ENCODE data around the gene COX4I2. TPM values are rescaled to one million over a fixed set of nuclear protein-coding genes. Genes with fewer than 3 reads are reported as not detected.

Gene COX4I2
- total and polyA plus RNA-seq, 2 of the 8 experiments (the other 6 are each of a cell fraction or from before 2014, with no cell fraction given), result 0.26 TPM; not detected in 1

DNA sequence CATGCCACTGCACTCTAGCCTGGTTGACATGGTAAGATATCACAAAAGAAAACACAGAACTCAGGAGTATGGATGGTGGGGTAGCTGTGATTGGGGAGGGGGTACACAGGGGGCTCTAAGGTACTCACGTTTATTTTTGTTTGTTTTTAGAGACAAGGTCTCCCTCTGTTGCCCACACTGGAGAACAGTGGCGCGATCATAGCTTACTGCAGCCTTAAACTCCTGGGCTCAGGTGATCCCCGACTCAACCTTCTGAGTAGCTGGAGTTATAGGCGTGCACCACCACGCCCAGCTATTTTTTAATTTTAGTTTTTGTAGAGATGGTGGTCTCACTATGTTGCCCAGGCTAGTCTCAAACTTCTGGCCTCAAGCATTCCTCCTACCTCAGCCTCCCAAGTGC lies 55.7 kb downstream of the COX4I2 start (continued):
- TF ChIP-seq, protein P1, sequence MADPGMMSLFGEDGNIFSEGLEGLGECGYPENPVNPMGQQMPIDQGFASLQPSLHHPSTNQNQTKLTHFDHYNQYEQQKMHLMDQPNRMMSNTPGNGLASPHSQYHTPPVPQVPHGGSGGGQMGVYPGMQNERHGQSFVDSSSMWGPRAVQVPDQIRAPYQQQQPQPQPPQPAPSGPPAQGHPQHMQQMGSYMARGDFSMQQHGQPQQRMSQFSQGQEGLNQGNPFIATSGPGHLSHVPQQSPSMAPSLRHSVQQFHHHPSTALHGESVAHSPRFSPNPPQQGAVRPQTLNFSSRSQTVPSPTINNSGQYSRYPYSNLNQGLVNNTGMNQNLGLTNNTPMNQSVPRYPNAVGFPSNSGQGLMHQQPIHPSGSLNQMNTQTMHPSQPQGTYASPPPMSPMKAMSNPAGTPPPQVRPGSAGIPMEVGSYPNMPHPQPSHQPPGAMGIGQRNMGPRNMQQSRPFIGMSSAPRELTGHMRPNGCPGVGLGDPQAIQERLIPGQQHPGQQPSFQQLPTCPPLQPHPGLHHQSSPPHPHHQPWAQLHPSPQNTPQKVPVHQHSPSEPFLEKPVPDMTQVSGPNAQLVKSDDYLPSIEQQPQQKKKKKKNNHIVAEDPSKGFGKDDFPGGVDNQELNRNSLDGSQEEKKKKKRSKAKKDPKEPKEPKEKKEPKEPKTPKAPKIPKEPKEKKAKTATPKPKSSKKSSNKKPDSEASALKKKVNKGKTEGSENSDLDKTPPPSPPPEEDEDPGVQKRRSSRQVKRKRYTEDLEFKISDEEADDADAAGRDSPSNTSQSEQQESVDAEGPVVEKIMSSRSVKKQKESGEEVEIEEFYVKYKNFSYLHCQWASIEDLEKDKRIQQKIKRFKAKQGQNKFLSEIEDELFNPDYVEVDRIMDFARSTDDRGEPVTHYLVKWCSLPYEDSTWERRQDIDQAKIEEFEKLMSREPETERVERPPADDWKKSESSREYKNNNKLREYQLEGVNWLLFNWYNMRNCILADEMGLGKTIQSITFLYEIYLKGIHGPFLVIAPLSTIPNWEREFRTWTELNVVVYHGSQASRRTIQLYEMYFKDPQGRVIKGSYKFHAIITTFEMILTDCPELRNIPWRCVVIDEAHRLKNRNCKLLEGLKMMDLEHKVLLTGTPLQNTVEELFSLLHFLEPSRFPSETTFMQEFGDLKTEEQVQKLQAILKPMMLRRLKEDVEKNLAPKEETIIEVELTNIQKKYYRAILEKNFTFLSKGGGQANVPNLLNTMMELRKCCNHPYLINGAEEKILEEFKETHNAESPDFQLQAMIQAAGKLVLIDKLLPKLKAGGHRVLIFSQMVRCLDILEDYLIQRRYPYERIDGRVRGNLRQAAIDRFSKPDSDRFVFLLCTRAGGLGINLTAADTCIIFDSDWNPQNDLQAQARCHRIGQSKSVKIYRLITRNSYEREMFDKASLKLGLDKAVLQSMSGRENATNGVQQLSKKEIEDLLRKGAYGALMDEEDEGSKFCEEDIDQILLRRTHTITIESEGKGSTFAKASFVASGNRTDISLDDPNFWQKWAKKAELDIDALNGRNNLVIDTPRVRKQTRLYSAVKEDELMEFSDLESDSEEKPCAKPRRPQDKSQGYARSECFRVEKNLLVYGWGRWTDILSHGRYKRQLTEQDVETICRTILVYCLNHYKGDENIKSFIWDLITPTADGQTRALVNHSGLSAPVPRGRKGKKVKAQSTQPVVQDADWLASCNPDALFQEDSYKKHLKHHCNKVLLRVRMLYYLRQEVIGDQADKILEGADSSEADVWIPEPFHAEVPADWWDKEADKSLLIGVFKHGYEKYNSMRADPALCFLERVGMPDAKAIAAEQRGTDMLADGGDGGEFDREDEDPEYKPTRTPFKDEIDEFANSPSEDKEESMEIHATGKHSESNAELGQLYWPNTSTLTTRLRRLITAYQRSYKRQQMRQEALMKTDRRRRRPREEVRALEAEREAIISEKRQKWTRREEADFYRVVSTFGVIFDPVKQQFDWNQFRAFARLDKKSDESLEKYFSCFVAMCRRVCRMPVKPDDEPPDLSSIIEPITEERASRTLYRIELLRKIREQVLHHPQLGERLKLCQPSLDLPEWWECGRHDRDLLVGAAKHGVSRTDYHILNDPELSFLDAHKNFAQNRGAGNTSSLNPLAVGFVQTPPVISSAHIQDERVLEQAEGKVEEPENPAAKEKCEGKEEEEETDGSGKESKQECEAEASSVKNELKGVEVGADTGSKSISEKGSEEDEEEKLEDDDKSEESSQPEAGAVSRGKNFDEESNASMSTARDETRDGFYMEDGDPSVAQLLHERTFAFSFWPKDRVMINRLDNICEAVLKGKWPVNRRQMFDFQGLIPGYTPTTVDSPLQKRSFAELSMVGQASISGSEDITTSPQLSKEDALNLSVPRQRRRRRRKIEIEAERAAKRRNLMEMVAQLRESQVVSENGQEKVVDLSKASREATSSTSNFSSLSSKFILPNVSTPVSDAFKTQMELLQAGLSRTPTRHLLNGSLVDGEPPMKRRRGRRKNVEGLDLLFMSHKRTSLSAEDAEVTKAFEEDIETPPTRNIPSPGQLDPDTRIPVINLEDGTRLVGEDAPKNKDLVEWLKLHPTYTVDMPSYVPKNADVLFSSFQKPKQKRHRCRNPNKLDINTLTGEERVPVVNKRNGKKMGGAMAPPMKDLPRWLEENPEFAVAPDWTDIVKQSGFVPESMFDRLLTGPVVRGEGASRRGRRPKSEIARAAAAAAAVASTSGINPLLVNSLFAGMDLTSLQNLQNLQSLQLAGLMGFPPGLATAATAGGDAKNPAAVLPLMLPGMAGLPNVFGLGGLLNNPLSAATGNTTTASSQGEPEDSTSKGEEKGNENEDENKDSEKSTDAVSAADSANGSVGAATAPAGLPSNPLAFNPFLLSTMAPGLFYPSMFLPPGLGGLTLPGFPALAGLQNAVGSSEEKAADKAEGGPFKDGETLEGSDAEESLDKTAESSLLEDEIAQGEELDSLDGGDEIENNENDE (IDR thresholded peaks at IDR 0.05; ENCODE audit: insufficient replicate concordance, low read length), result no peak
- TF ChIP-seq TAF7 (optimal IDR thresholded peaks at IDR 0.05; ENCODE audit: borderline replicate concordance, low read depth, low read length), result no peak
- no peak for TF ChIP-seq JUND (IDR thresholded peaks at IDR 0.05; ENCODE audit: low read length)

All from H1 (cell line).